HG03521 (cell line): Measurements from ENCODE around the gene OR10C1.
"Not testable (repeated sequence)": the region's sequence is repeated elsewhere in the genome, so short reads cannot be mapped to it uniquely, and the experiment has no call there.

Source experiments
- ATAC-seq: cut with Tn5 transposase; IDR thresholded peaks from one replicate; pipeline ENCODE4 v1.9.1; 2021; ENCODE audit warnings: mild to moderate bottlenecking, moderate library complexity; ENCODE audit not compliant: unreplicated experiment

OR10C1 gene, protein sequence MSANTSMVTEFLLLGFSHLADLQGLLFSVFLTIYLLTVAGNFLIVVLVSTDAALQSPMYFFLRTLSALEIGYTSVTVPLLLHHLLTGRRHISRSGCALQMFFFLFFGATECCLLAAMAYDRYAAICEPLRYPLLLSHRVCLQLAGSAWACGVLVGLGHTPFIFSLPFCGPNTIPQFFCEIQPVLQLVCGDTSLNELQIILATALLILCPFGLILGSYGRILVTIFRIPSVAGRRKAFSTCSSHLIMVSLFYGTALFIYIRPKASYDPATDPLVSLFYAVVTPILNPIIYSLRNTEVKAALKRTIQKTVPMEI

DNA sequence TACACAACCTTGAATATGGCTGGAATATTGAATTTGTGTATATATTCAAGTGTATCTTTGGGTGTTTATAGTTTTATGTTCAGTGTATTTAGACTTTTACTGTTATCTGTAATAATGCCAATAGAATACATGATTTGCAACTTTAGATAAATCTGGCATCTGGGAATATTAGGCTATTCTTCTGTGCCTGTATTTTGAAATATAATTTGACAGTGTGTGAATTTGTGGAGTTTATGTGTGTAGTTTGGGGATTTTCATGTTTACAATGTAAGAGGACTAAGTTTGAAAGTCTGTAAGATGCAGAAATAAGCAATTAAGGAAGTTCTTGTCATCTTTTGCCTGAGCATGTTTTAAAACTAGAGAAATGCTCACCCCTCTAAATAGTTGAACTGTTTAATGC, at the start of gene OR10C1:
TSS of gene OR10C1 (plus strand) at position 301 of the 400 bp plus-strand sequence. CDS start 710 bp downstream, outside the sequence.
- ATAC-seq = no peak

DNA sequence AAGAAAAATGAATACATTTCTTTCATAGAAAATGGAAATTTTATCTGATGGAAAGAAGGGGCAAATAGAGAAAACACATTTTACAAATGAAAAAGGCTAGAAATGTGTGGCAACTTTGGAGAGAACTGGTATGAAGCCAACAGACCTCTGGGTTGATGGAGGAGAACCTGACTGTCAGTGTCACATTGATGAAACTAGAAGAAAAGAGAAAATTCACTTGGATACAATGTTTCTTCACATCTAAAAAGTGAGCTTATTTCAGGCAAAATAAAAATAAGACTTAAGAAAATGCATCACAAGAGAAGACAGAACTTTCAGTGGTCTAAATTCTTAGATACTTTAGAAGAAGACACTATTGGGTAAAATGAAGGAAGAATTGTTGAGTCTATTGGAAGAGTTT, 43.8 kb upstream of the OR10C1 start, which contains the start of gene OR12D2:
TSS of gene OR12D2 (plus strand) at position 301 of the 400 bp plus-strand sequence. CDS start 1,069 bp downstream, outside the sequence.
- ATAC-seq = no peak

DNA sequence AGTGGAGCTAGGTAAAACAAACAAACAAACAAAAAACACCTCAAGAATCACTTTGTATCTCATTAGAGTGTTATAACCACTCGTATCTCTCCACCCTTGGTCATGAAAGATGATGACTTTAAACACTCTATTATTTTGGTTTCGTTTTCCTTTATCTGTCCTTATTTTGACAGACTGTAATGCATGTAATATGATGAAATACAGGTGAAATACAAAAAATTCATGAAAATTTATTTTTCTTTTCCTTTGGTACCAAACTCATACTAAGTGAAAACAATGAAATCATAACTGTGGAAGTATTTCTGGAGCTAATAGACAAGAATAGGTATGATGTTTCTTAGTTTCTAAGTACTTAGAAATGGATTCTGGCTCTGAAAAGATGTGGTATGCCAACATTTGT, 39.6 kb upstream of the OR10C1 start:
- no peak for ATAC-seq

DNA sequence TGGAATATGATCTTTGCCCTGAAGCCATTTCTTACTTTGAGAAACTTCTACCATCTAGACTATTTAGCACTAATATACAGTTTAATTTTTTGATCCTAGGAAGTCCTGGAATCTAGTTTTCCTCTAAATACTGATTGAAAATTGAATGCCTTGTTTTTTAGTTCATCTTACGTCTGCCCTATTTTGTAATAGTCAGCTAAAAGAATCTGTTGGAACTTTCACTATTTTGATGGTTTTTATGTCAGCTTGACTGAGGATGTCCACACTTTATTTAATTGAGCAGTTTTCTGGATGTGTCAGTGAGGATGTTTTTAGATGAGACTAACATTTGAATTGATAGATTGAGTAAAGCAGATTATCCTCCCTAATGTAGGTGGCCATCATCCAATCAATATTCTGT, 35.3 kb upstream of the OR10C1 start:
- ATAC-seq = no peak

DNA sequence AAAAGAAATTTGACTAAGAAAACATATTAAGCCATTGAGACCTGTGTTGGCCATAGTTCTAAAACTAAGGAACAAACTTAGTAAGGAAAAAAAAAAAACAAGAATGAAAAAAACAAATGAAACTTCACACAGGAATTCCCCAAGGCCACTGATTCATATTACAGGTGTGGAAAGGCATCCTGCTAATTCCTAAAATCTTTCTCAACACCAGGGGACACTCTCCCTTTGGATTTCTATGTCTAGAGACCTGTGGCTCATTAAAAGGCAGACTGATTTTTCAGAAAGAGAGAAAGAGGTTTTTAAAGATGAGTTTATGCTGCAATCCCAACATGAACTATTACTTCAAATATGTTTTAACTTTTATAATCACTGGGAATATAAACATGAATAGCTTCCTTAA, 24.5 kb upstream of the OR10C1 start, which contains the start of gene OR12D1:
TSS of gene OR12D1 (plus strand) at position 341 of the 400 bp plus-strand sequence.
- ATAC-seq = no peak

DNA sequence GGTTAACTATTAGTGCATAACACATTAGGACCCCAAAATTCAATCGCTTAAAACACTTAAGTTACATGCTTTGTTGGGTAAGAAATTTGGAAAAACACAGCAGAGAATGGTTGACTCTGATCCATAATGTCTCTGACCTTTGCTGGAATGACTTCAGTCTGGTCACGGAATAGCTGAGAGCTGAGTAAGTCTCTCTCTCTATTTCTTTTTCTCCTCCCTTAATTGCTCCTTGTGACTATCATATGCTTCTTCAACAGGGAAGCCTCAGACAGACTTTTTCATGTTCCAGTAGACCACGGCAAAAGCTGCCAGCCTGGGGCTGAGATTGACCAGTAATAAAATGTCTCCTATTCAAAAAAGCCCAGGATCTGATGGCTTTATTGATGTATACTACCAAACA, 19.6 kb upstream of the OR10C1 start:
- no peak for ATAC-seq

DNA sequence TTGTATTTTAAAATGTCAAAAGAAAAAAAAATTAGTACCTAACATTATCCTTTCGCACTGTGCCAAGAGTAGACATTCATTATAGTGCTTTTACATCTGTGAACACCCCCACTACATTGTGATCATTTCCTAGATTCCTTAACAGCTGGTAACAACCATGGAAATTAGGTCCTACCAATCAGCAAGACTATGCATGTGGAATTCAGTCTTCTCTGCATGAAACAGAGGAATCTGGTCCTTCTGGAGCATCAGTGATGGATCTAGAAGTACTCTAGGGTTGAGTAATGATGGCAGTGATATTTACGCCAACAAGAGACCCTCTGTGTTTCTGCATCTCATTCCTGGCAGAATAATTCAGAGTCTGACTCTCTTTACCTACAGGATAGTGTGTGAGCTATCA, 14.9 kb upstream of the OR10C1 start:
- no peak for ATAC-seq

DNA sequence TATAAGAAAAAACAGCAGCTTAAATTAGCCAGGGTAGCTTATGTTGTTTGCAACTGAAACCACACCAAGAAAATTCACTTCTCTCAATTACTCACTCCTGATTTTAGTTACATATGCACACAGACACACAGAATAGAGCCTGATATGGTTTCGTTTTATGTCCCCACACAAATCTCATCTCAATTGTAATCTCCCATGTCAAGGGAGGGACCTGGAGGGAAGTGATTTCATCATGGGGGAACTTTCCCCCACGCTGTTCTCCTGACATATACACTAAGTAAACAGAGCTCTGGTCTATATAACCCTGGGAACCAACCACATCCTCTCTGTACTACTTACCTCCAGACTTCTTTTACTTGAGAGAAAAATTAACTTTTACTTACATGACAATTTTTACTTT, 14.5 kb upstream of the OR10C1 start:
- ATAC-seq = no peak

DNA sequence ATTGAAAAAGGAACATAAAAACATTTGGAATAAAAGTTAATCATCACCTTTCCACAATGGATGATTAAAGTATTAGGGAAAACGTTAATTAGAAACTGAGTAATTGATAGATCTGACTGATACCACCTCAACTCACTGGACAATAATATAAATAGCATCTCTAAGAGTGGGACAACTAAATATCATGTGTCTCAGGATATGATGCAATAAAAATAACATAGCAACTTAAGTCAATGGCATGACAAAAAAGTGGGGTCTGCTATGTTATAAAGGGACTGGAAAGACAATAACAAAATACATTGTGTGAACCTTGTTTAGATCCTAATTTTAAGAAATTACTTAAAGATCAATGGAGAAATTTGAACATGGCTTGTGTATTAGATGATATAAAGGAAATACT, 14.0 kb upstream of the OR10C1 start:
- ATAC-seq = no peak

DNA sequence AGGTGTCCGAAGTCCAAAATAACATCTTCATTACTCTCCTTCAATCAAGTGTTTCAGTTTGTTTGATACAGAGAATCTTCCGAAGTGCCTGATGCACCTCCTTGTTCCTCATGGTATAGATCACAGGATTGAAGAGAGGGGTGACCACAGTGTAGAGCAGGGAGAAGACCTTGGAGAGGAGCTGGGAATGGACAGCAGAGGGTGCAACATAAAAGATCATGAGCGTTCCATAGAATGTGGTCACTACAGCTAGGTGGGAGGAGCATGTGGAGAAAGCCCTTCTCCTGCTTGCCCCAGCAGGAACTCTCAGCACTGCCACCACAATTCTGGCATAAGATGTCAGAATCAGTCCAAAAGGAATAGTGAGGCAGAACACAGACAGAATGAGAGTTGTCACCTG, 12.5 kb upstream of the OR10C1 start:
- ATAC-seq = no peak

DNA sequence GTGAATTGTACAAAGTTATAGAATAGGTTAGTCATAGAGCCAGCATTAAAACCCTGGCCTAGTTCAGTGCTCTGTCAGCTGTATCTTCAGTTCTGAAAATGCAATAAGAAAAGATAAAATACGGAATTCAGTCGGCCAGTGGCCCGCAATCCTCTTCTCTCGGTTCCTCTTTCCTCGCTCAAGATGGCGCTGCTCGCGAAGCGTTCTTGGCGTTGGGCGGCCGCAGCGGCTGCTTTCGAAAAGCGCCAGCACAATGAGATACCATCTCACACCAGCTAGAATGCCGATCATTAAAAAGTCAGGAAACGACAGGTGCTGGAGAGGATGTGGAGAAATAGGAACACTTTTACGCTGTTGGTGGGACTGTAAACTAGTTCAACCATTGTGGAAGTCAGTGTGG, 2.4 kb upstream of the OR10C1 start:
- not testable (repeated sequence) for ATAC-seq

DNA sequence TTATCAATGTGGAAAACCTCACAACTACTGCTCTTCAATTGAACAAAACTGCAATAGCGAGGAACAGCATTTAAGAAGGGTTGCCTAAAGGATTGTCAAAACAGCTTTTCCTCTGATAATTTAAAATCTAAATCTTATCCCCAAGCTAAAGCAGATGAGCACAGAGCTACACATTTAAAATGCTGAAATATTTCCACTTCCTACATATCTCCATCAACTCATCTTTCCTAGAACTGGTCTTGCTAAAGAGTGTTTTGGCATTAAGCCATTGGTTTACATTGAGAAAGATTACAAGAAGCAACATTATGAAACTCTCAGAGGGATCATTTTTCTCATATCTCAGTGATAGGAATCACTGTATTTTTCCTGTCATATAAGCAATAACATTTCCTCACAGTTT, 3.6 kb downstream of the OR10C1 start:
- ATAC-seq = no peak

DNA sequence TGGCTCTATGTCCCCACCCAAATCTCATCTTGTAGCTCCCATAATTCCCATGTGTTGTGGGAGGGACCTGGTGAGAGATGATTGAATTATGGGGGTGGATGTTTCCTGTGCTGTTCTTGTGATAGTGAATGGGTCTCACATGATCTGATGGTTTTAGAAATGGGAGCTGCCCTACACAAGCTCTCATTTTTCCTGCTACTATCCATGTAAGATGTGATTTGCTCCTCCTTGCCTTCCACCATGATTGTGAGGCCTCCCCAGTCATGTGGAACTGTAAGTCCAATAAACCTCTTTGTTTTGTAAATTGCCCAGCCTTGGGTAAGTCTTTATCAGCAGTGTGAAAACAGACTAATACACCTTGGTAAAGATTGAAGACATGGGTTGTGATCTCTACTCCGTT, 4.9 kb downstream of the OR10C1 start:
- not testable (repeated sequence) for ATAC-seq

DNA sequence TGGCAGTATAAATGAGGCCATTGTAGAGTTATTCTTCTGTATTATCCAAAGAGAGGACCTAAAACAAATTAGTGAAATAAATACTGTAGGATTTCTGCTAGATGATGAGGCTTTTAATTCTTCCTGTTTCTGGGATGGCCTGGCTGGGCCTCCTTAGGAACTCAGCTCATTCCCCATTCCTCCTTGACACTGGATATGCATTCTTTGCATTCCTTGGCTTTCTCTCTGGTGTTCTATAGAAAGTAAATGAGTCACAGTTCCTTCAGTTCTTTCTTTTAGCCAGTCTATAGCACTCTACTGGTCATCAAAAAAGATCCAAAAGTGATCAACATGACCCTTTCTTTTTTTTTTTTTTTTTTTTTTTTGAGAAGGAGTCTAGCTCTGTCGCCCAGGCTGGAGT, 8.6 kb downstream of the OR10C1 start:
- ATAC-seq = no peak

DNA sequence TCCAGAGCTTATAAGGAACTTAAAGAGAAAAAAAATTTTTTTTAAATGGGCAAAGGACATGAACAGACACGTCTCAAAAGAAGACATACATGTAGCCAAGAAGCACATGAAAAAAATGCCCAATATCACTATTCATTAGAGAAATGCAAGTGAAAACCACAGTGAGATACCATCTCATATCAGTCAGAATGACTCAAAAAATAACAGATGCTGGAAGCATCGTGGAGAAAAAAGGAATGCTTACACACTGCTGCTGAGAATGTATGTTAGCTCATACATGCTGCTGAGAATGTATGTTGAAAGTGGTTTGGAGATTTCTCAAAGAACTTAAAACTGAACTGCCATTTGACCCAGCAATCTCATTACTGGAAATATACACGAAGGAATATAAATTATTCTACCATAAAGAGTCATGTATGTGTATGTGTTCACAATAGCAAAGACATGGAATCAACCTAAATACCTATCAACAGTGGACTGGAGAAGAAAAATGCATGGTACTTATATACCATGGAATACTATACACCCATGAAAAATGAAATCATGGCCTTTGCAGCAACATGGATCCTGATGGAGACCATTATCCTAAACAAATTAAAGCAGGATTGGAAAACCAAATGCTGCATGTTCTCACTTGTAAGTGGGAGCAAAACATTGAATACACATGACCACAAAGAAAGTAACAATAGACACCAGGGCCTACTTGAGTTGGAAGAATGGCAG, 12.5 kb downstream of the OR10C1 start:
- no peak for ATAC-seq

DNA sequence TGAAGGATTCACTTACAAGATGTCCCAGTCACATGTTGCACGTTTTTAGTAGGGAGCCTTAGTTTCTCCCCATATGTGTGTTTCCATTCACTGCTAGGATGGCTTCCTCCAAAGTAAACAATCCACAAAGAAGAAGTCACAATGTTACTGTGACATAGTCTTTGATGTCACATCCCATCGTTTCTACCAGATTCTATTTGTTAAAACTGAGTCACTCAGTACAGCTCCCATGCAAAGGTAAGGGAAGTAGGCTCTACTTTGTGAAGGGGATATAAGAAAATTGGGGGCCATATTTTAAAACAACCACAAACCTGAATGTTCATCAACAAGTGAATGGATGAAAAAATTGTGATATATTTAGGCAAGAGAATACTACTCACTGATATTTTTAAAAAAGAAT, 17.9 kb downstream of the OR10C1 start, which contains the start of the genes OR11A1 and OR2H1:
TSS of gene OR11A1 (minus strand) at position 101 of the 400 bp plus-strand sequence. CDS start 29,430 bp downstream, outside the sequence.
TSS of gene OR2H1 (plus strand) at position 185 of the 400 bp plus-strand sequence. CDS start 4,615 bp downstream, outside the sequence.
- no peak for ATAC-seq

DNA sequence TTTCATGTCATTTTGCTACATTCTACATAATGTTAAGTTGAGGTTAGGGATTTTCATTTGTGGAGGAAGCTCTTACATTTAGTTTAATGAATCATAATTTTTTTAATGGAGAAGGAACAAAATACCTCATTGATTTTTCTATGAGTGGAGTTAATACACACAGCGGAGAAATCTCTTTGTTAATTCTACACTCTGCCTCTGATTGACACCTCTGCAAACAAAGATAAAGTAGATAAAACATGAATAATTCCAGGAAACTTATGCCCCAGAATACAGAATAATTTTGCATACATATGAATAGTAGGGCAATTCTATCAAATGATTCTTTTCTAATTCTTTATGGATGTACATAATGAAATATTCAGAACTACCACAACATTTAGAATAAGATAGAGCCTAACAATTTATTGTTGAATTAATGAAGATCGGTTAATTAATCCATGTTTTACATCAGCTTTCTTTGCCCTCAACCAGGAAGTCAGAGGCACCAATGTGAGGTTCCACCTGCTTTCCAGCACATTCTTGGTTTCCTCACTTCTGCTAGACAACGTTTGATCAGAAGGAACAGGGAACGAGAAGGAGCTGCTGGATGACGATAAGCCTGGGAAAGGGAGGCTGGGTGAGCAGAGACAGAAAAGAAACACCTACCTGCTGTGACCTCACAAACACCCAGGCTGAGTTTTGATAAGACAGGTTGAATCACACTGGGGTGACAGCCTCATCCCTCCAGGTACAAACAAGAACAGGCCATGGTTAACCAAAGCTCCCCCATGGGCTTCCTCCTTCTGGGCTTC, 22.1 kb downstream of the OR10C1 start:
- no peak for ATAC-seq

DNA sequence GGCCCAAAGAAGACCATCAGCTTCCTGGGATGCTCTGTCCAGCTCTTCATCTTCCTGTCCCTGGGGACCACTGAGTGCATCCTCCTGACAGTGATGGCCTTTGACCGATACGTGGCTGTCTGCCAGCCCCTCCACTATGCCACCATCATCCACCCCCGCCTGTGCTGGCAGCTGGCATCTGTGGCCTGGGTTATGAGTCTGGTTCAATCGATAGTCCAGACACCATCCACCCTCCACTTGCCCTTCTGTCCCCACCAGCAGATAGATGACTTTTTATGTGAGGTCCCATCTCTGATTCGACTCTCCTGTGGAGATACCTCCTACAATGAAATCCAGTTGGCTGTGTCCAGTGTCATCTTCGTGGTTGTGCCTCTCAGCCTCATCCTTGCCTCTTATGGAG, 22.9 kb downstream of the OR10C1 start:
- ATAC-seq = no peak

DNA sequence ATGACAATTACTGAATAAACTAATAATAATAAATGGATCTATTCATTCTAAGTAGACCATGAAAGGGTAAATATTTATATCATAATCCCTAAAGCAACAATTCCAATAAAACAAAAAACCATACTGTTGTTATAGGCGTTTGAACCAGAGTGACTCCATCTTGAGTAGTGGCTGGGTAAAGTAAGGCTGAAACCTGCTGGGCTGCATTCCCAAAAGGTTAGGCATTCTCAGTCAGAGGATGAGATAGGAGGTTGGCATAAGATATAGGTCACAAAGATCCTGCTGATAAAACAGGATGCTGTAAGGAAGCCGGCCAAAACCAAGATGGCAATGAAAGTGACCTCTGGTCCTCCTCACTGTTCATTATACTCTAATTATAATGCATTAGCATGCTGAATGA, 26.2 kb downstream of the OR10C1 start:
- ATAC-seq = no peak

DNA sequence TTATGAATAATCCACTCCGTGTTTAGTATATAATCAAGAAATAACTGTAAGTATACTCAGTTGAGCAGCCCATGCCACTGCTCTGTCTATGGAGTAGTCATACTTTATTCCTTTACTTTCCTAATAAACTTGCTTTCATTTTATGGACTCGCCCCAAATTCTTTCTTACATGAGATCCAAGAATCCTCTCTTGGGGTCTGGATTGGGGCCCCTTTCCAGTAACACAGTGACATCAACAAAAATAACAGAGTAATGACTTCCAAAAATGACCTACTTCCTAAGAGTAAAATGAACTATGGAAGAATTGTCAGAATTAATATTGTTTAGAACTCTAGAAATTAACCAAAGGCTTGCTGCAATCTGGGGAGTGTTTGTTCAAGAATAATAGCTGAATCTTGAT, 26.7 kb downstream of the OR10C1 start:
- ATAC-seq = no peak

DNA sequence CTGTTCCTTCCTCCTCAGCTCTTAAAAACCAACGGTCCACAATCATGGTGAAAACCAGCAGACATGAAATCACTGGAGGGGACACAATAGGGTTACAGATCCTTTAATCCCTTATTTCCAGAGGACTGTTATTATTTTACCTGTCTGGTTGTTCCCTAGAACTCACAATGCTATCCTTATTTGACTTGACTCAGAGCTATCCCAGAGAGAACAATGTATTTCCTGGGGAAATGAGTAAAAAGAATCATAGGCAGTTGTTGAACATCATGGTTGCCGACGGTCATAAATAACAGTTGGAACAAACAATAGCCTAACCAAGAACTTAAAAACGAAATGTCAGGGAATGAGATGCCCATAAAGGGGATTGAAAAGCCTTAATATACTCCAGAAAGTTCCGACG, 27.1 kb downstream of the OR10C1 start:
- ATAC-seq = no peak
